BJ (cell line): ENCODE measurements around the gene PLEKHS1. TPM values are rescaled to one million over a fixed set of nuclear protein-coding genes. Genes with fewer than 3 reads are reported as not detected.

ENCODE experiments used
- CTCF ChIA-PET: fragments of 350-600 bp; formaldehyde crosslinking; extraction: SDS; loops from one replicate; lab custom pipeline; 2021; ENCODE audit warnings: antibody characterized with exemption, inconsistent platforms; lab: Yijun Ruan, JAX
- POLR2A ChIA-PET: fragments of 300-600 bp; sonication (Branson Sonifier 250); formaldehyde crosslinking; extraction: SDS; loops from one replicate; lab custom pipeline; 2021; ENCODE audit warnings: antibody characterized with exemption; lab: Charles Lee
- DNase-seq: peaks from one replicate; pipeline ENCODE4 v3.0.0-alpha.2; 2011; ENCODE audit warnings: low read depth
- H3K27me3 ChIP-seq: 2 replicates; pipeline ENCODE4 v1.6.0; 2011; ENCODE audit warnings: low read length; ENCODE audit not compliant: control insufficient read depth, insufficient read depth
- H3K36me3 ChIP-seq: 2 replicates; pipeline ENCODE4 v1.5.1; 2011; ENCODE audit warnings: low read length; ENCODE audit not compliant: control insufficient read depth, insufficient read depth
- H3K4me3 ChIP-seq: 2 replicates; pipeline ENCODE4 v1.5.1; 2011; ENCODE audit warnings: low read depth, mild to moderate bottlenecking, control low read depth, low read length
- CTCF ChIP-seq: IDR thresholded peaks from 2 replicates; pipeline ENCODE4 v1.5.1; 2011; ENCODE audit warnings: low read depth, mild to moderate bottlenecking, control low read depth, inconsistent platforms, low read length, moderate library complexity; ENCODE audit not compliant: insufficient read depth
- polyA plus RNA-seq: library from polyadenylated mRNA; depleted of rRNA; stranded (reverse); fragments of >200 nt; gene quantifications from 2 replicates; pipeline ENCODE4 v1.2.3, GENCODE V29; 2011

The PLEKHS1 gene
- polyA plus RNA-seq, 1 experiment: not detected

GRCh38 chr10:113716109-113716910 is 35.2 kb upstream of the PLEKHS1 start:
- TF ChIP-seq CTCF: no peak
- no peak for DNase-seq

GRCh38 chr10:113718969-113719822 is 32.3 kb upstream of the PLEKHS1 start:
- Histone ChIP-seq H3K4me3 (no peak overlapping the region), H3K36me3 (peaks cover 11% of the 10 kb centered on the region), H3K27me3 (no peaks in the 10 kb centered on the region)
- DNase-seq: no peak
- POLR2A ChIA-PET: no interaction called here
- CTCF ChIA-PET: no interaction called here
- no peak for TF ChIP-seq CTCF

More at GRCh38 chr10:113716109-113716910, 35.2 kb upstream of the PLEKHS1 start:
- ChIA-PET POLR2A (no interaction called here), CTCF (interaction anchor here (0.5 to 1.1 kb wide), 5 partner anchors 10 to 82 kb away, joined by 3 to 5 read pairs (median 3); no protein-coding TSS in a partner anchor)
- Histone ChIP-seq H3K36me3 (peaks cover 5% of the 10 kb centered on the region), H3K4me3 (no peak overlapping the region), H3K27me3 (no peaks in the 10 kb centered on the region)

- Histone ChIP-seq H3K27me3 (no peaks in the 10 kb centered on the region), H3K36me3 (peaks cover 9% of the 10 kb centered on the region), H3K4me3 (no peak overlapping the region)
- DNase-seq: no peak
- ChIA-PET POLR2A (no interaction called here), CTCF (interaction anchor here (0.7 to 1.0 kb wide), 2 partner anchors 12 to 35 kb away, joined by 3 to 4 read pairs; no protein-coding TSS in a partner anchor)
- no peak for TF ChIP-seq CTCF
These were observed 31.1 kb upstream of the PLEKHS1 start for GRCh38 chr10:113720386-113720785.

- H3K27me3 ChIP-seq: no peaks in the 10 kb centered on the region
- ChIA-PET CTCF (interaction anchor here (0.7 to 1.9 kb wide), 2 partner anchors 8 to 11 kb away, joined by 4 to 7 read pairs; no protein-coding TSS in a partner anchor), POLR2A (no interaction called here)
- no peak for DNase-seq
- TF ChIP-seq CTCF: no peak
- H3K36me3 ChIP-seq: peaks cover 11% of the 10 kb centered on the region
- no peak overlapping the region for H3K4me3 ChIP-seq
These were observed 19.2 kb upstream of the PLEKHS1 start for GRCh38 chr10:113732160-113732881.
